CD8-positive, alpha-beta memory T cell (primary cell): Measurements from ENCODE around the gene TSHZ2. TPM values are rescaled to one million over a fixed set of nuclear protein-coding genes. Genes with fewer than 3 reads are reported as not detected.

Experiments used
- CTCF ChIA-PET: fragments of 350-600 bp; sonication (Branson Sonifier 250); formaldehyde crosslinking; loops from one replicate; lab custom pipeline; 2021; ENCODE audit warnings: antibody characterized with exemption; lab: Charles Lee
- POLR2A ChIA-PET: fragments of 350-600 bp; sonication (Branson Sonifier 250); formaldehyde crosslinking; loops from one replicate; lab custom pipeline; 2021; ENCODE audit warnings: antibody characterized with exemption; lab: Charles Lee
- DNase-seq, 5 donors: peaks; one replicate each; pipeline versions ENCODE4 v3.0.0 to v3.0.0-alpha.2; 2020 to 2022; ENCODE audit warnings: mixed read lengths in 1 of 5
- H3K27ac ChIP-seq: one replicate; pipeline ENCODE4 v1.7.0; 2013; ENCODE audit warnings: low read depth, mild to moderate bottlenecking, low read length, moderate library complexity
- H3K27me3 ChIP-seq: 2 replicates; pipeline ENCODE4 v1.7.0; 2013; ENCODE audit warnings: low read length, mild to moderate bottlenecking; ENCODE audit not compliant: insufficient read depth, poor library complexity, severe bottlenecking
- H3K36me3 ChIP-seq: 2 replicates; pipeline ENCODE4 v1.7.0; 2013; ENCODE audit warnings: mild to moderate bottlenecking, low read length, moderate library complexity; ENCODE audit not compliant: insufficient read depth
- H3K4me1 ChIP-seq: 2 replicates; pipeline ENCODE4 v1.7.0; 2013; ENCODE audit warnings: mild to moderate bottlenecking, low read length, moderate library complexity; ENCODE audit not compliant: insufficient read depth
- H3K4me3 ChIP-seq: 2 replicates; pipeline ENCODE4 v1.7.0; 2013; ENCODE audit warnings: mild to moderate bottlenecking, low read length
- H3K9me3 ChIP-seq: 2 replicates; pipeline ENCODE4 v1.7.0; 2013; ENCODE audit warnings: mild to moderate bottlenecking, low read length
- H3K27ac Mint-ChIP-seq, 8 donors: one replicate each; pipeline ENCODE4 v1.8.0; 2020 to 2021; ENCODE audit warnings: mixed read lengths in 8 of 8, mild to moderate bottlenecking in 6 of 8, inconsistent platforms in 3 of 8, moderate library complexity in 3 of 8
- H3K27me3 Mint-ChIP-seq, 2 donors: one replicate each; pipeline ENCODE4 v1.8.0; 2020 to 2021; ENCODE audit warnings: mixed read lengths in 2 of 2, mild to moderate bottlenecking in 1 of 2, moderate library complexity in 1 of 2
- H3K36me3 Mint-ChIP-seq, 3 donors: one replicate each; pipeline ENCODE4 v1.8.0; 2020 to 2021; ENCODE audit warnings: mixed read lengths in 3 of 3, inconsistent platforms in 1 of 3, mild to moderate bottlenecking in 1 of 3
- H3K4me1 Mint-ChIP-seq, 3 donors: one replicate each; pipeline ENCODE4 v1.8.0; 2020 to 2021; ENCODE audit warnings: mixed read lengths in 3 of 3, inconsistent platforms in 1 of 3, mild to moderate bottlenecking in 1 of 3
- H3K4me3 Mint-ChIP-seq, 7 donors: one replicate each; pipeline ENCODE4 v1.8.0; 2020 to 2021; ENCODE audit warnings: mixed read lengths in 7 of 7, mild to moderate bottlenecking in 6 of 7, moderate library complexity in 4 of 7, inconsistent platforms in 2 of 7
- H3K9me3 Mint-ChIP-seq, 5 donors: one replicate each; pipeline ENCODE4 v1.8.0; 2020 to 2022; ENCODE audit warnings: mixed read lengths in 5 of 5, mild to moderate bottlenecking in 3 of 5, moderate library complexity in 2 of 5, inconsistent platforms in 1 of 5
- polyA plus RNA-seq: library from polyadenylated mRNA; unstranded; fragments of 300-500 nt; fragmentation: Illumina TruSeq; gene quantifications from one replicate; pipeline ENCODE4 v1.2.3, GENCODE V29; 2021
- total RNA-seq, 2 experiments: library from RNA; stranded (reverse); gene quantifications; one replicate each; pipeline ENCODE4 v1.2.3, GENCODE V29; 2021

The TSHZ2 gene
- total and polyA plus RNA-seq, 3 experiments from 2014 or later: 0.10 to 1.6 (median 1.5) TPM

DNA sequence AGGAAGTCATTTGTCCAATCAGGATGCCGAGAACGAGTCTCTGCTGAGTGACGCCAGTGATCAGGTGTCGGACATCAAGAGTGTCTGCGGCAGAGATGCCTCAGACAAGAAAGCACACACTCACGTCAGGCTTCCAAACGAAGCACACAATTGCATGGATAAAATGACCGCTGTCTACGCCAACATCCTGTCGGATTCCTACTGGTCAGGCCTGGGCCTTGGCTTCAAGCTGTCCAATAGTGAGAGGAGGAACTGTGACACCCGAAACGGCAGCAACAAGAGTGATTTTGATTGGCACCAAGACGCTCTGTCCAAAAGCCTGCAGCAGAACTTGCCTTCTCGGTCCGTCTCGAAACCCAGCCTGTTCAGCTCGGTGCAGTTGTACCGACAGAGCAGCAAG, 281.5 kb downstream of the TSHZ2 start:
- Mint-ChIP-seq H3K4me1 (no peaks in the 10 kb centered on the region), H3K27me3 (peaks cover 11 to 30% of the 10 kb centered on the region in 2 donors), H3K27ac (no peak overlapping the region), H3K4me3 (no peak overlapping the region), H3K36me3 (no peaks in the 10 kb centered on the region), H3K9me3 (no peaks in the 10 kb centered on the region)
- Histone ChIP-seq H3K4me1 (no peaks in the 10 kb centered on the region), H3K27ac (no peak overlapping the region), H3K4me3 (no peak overlapping the region), H3K27me3 (no peaks in the 10 kb centered on the region), H3K36me3 (no peaks in the 10 kb centered on the region), H3K9me3 (no peaks in the 10 kb centered on the region)
- CTCF ChIA-PET: no interaction called here
- POLR2A ChIA-PET: no interaction called here
- no peak for DNase-seq

DNA sequence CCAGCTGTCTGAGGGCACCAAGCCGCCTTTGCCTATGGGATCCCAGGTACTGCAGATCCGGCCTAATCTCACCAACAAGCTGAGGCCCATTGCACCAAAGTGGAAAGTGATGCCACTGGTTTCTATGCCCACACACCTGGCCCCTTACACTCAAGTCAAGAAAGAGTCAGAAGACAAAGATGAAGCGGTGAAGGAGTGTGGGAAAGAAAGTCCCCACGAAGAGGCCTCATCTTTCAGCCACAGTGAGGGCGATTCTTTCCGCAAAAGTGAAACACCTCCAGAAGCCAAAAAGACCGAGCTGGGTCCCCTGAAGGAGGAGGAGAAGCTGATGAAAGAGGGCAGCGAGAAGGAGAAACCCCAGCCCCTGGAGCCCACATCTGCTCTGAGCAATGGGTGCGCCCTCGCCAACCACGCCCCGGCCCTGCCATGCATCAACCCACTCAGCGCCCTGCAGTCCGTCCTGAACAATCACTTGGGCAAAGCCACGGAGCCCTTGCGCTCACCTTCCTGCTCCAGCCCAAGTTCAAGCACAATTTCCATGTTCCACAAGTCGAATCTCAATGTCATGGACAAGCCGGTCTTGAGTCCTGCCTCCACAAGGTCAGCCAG, 283.0 kb downstream of the TSHZ2 start:
- no peak overlapping the region for H3K27ac Mint-ChIP-seq
- H3K36me3 ChIP-seq: no peaks in the 10 kb centered on the region
- H3K4me3 Mint-ChIP-seq: peak overlapping the region in 1 of 7 donors; percentile 27
- H3K4me1 ChIP-seq: no peaks in the 10 kb centered on the region
- no peak overlapping the region for H3K27ac ChIP-seq
- H3K9me3 Mint-ChIP-seq: no peaks in the 10 kb centered on the region
- peaks cover 6 to 21% of the 10 kb centered on the region in 2 donors for H3K27me3 Mint-ChIP-seq
- no peaks in the 10 kb centered on the region for H3K9me3 ChIP-seq
- H3K36me3 Mint-ChIP-seq: no peaks in the 10 kb centered on the region
- H3K27me3 ChIP-seq: no peaks in the 10 kb centered on the region
- POLR2A ChIA-PET: no interaction called here
- DNase-seq: no peak
- no peak overlapping the region for H3K4me3 ChIP-seq
- H3K4me1 Mint-ChIP-seq: no peaks in the 10 kb centered on the region
- CTCF ChIA-PET: no interaction called here

- Mint-ChIP-seq H3K9me3 (no peaks in the 10 kb centered on the region), H3K27me3 (peaks cover 0 to 15% of the 10 kb centered on the region in 2 donors), H3K36me3 (no peaks in the 10 kb centered on the region), H3K4me1 (no peaks in the 10 kb centered on the region), H3K4me3 (no peak overlapping the region), H3K27ac (no peak overlapping the region)
- Histone ChIP-seq H3K27ac (no peak overlapping the region), H3K4me3 (no peak overlapping the region), H3K36me3 (no peaks in the 10 kb centered on the region), H3K4me1 (no peaks in the 10 kb centered on the region), H3K27me3 (peaks cover 3% of the 10 kb centered on the region), H3K9me3 (no peaks in the 10 kb centered on the region)
- ChIA-PET POLR2A (no interaction called here), CTCF (no interaction called here)
- no peak for DNase-seq
Measured at GRCh38 chr20:53258741-53259140, 286.6 kb downstream of the TSHZ2 start.

- no peak overlapping the region for H3K4me3 ChIP-seq
- H3K9me3 ChIP-seq: no peaks in the 10 kb centered on the region
- Mint-ChIP-seq H3K4me1 (no peaks in the 10 kb centered on the region), H3K36me3 (no peaks in the 10 kb centered on the region), H3K9me3 (no peaks in the 10 kb centered on the region), H3K27ac (no peak overlapping the region), H3K4me3 (no peak overlapping the region), H3K27me3 (peaks cover 0 to 27% of the 10 kb centered on the region in 2 donors)
- no peaks in the 10 kb centered on the region for H3K4me1 ChIP-seq
- DNase-seq: no peak
- CTCF ChIA-PET: no interaction called here
- peaks cover 3% of the 10 kb centered on the region for H3K27me3 ChIP-seq
- no peaks in the 10 kb centered on the region for H3K36me3 ChIP-seq
- no peak overlapping the region for H3K27ac ChIP-seq
- POLR2A ChIA-PET: no interaction called here
Measured at GRCh38 chr20:53260168-53260567, 288.0 kb downstream of the TSHZ2 start.

DNA sequence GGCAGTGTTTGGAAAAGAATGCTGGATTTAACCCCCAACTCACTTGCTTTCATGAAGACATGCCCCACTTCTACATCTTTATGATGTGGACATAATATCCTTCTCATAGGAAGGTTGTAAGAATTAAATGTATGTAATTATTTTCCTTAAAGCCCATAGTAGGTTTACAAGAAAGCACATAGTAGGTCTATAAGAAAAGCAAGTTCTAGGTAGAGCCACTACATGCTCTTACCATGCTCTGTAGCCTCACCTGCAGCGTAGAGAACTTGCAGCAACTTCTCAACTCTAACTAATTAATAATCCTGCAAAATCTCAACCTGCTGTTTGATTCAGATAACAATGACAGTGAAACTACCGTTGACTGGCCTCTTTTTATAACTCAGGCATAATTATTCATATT, 288.4 kb downstream of the TSHZ2 start:
- ChIA-PET POLR2A (no interaction called here), CTCF (no interaction called here)
- Mint-ChIP-seq H3K27ac (no peak overlapping the region), H3K9me3 (no peaks in the 10 kb centered on the region), H3K36me3 (no peaks in the 10 kb centered on the region), H3K27me3 (peaks cover under 1 to 29% of the 10 kb centered on the region in 2 donors), H3K4me3 (no peak overlapping the region), H3K4me1 (no peaks in the 10 kb centered on the region)
- no peak for DNase-seq
- no peak overlapping the region for H3K4me3 ChIP-seq
- H3K4me1 ChIP-seq: no peaks in the 10 kb centered on the region
- no peaks in the 10 kb centered on the region for H3K36me3 ChIP-seq
- no peak overlapping the region for H3K27ac ChIP-seq
- H3K9me3 ChIP-seq: no peaks in the 10 kb centered on the region
- peaks cover 3% of the 10 kb centered on the region for H3K27me3 ChIP-seq

DNA sequence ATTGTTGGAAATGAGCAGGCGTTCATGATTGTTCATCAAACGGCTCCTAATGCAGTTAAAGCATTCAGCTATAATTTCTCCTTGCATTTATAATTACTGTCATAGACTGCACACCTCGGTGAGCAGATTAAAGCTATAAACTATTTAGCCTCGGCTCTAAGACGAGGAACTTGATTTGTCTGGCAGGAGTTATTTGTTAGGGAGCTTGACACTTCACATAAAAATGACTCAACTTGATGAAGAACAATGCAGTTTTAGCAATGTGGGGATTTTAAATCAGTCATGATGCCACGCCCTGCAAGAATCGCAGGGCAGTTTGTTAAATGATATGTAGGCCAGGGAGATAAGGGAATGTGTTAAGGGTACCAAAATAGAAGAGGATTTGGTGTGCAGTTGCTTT, 290.2 kb downstream of the TSHZ2 start:
- H3K27ac Mint-ChIP-seq: no peak overlapping the region

GRCh38 chr20:53263554-53264438, 291.6 kb downstream of the TSHZ2 start:
- H3K9me3 Mint-ChIP-seq: no peaks in the 10 kb centered on the region
- Histone ChIP-seq H3K4me3 (no peak overlapping the region), H3K27ac (no peak overlapping the region), H3K4me1 (no peaks in the 10 kb centered on the region), H3K36me3 (no peaks in the 10 kb centered on the region), H3K27me3 (peaks cover 3% of the 10 kb centered on the region), H3K9me3 (no peaks in the 10 kb centered on the region)
- H3K27me3 Mint-ChIP-seq: peaks cover 2 to 32% of the 10 kb centered on the region in 2 donors
- CTCF ChIA-PET: no interaction called here
- H3K4me1 Mint-ChIP-seq: no peaks in the 10 kb centered on the region
- DNase-seq: no peak
- H3K27ac Mint-ChIP-seq: peak overlapping the region in 1 of 8 donors; percentile 26
- POLR2A ChIA-PET: no interaction called here
- H3K4me3 Mint-ChIP-seq: no peak overlapping the region
- no peaks in the 10 kb centered on the region for H3K36me3 Mint-ChIP-seq

More for the DNA sequence above, 290.2 kb downstream of the TSHZ2 start:
- H3K9me3 ChIP-seq: no peaks in the 10 kb centered on the region
- CTCF ChIA-PET: no interaction called here
- Mint-ChIP-seq H3K4me3 (no peak overlapping the region), H3K4me1 (no peaks in the 10 kb centered on the region), H3K27me3 (peaks cover 2 to 32% of the 10 kb centered on the region in 2 donors), H3K36me3 (no peaks in the 10 kb centered on the region), H3K9me3 (no peaks in the 10 kb centered on the region)
- no peak overlapping the region for H3K4me3 ChIP-seq
- peaks cover 3% of the 10 kb centered on the region for H3K27me3 ChIP-seq
- no peaks in the 10 kb centered on the region for H3K4me1 ChIP-seq
- H3K27ac ChIP-seq: no peak overlapping the region
- no peak for DNase-seq
- H3K36me3 ChIP-seq: no peaks in the 10 kb centered on the region
- POLR2A ChIA-PET: no interaction called here

DNA sequence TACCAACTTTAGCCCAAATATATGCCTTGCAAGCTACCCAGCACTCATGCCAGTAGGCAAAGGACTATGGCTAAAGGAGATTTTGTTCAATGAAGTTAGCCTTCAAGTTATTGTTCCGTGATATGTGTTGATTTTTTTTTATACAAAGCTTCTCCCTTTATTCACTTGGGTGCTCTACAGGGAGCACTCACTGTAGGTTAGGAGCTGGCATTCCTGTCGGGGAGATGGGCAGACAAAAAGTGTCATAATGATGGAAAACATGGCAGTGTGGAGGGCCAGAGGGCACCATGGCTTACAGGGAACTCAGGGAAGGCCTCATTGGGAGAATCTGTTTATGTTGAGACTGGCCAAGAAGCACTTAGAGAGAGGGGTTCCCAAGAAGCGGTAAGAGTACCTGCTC, 292.4 kb downstream of the TSHZ2 start:
- no peaks in the 10 kb centered on the region for H3K4me1 ChIP-seq
- H3K4me3 ChIP-seq: no peak overlapping the region
- Mint-ChIP-seq H3K36me3 (no peaks in the 10 kb centered on the region), H3K9me3 (no peaks in the 10 kb centered on the region), H3K4me1 (no peaks in the 10 kb centered on the region), H3K4me3 (no peak overlapping the region), H3K27ac (no peak overlapping the region), H3K27me3 (peaks cover 2 to 35% of the 10 kb centered on the region in 2 donors)
- DNase-seq: no peak
- H3K27me3 ChIP-seq: peaks cover 3% of the 10 kb centered on the region
- no peaks in the 10 kb centered on the region for H3K36me3 ChIP-seq
- no peaks in the 10 kb centered on the region for H3K9me3 ChIP-seq
- ChIA-PET CTCF (no interaction called here), POLR2A (no interaction called here)
- H3K27ac ChIP-seq: no peak overlapping the region
